ENCODE measurements around the gene ACYP2. TPM values are rescaled to one million over a fixed set of nuclear protein-coding genes. Genes with fewer than 3 reads are reported as not detected.

The ACYP2 gene
- total RNA-seq, 1 donor from 2014 or later: 4.9 TPM

- no peak for DNase-seq (ENCODE audit: low read depth)
- TF ChIP-seq CTCF (conservative IDR thresholded peaks at IDR 0.05; ENCODE audit: low read depth, low read length): no peak
- no peak overlapping the region for H3K4me3 ChIP-seq (ENCODE audit: low read depth, low read length)
Observed at GRCh38 chr2:54133056-54133455, 17.6 kb downstream of the ACYP2 start.

GRCh38 chr2:54139210-54139609 lies 23.8 kb downstream of the ACYP2 start:
- no peak for TF ChIP-seq CTCF (conservative IDR thresholded peaks at IDR 0.05; ENCODE audit: low read depth, low read length)
- no peak overlapping the region for H3K4me3 ChIP-seq (ENCODE audit: low read depth, low read length)
- DNase-seq (ENCODE audit: low read depth): no peak

- no peak for TF ChIP-seq CTCF (conservative IDR thresholded peaks at IDR 0.05; ENCODE audit: low read depth, low read length)
- no peak for DNase-seq (ENCODE audit: low read depth)
- H3K4me3 ChIP-seq (ENCODE audit: low read depth, low read length): no peak overlapping the region
Observed at GRCh38 chr2:54143780-54144179, 28.4 kb downstream of the ACYP2 start.

- no peak for TF ChIP-seq CTCF (conservative IDR thresholded peaks at IDR 0.05; ENCODE audit: low read depth, low read length)
- H3K4me3 ChIP-seq (ENCODE audit: low read depth, low read length): no peak overlapping the region
- no peak for DNase-seq (ENCODE audit: low read depth)
Observed at GRCh38 chr2:54148391-54148790, 33.0 kb downstream of the ACYP2 start.

GRCh38 chr2:54149638-54150441 lies 34.4 kb downstream of the ACYP2 start:
- no peak overlapping the region for H3K4me3 ChIP-seq (ENCODE audit: low read depth, low read length)
- TF ChIP-seq CTCF (conservative IDR thresholded peaks at IDR 0.05; ENCODE audit: low read depth, low read length): no peak
- no peak for DNase-seq (ENCODE audit: low read depth)

GRCh38 chr2:54158311-54158710 lies 42.9 kb downstream of the ACYP2 start:
- H3K4me3 ChIP-seq (ENCODE audit: low read depth, low read length): no peak overlapping the region
- no peak for TF ChIP-seq CTCF (conservative IDR thresholded peaks at IDR 0.05; ENCODE audit: low read depth, low read length)
- no peak for DNase-seq (ENCODE audit: low read depth)
